Measurements from ENCODE around the gene ESAM.
A peak's percentile ranks its signal among the peaks of the same experiment; 100 is the strongest.

Gene ESAM

DNA sequence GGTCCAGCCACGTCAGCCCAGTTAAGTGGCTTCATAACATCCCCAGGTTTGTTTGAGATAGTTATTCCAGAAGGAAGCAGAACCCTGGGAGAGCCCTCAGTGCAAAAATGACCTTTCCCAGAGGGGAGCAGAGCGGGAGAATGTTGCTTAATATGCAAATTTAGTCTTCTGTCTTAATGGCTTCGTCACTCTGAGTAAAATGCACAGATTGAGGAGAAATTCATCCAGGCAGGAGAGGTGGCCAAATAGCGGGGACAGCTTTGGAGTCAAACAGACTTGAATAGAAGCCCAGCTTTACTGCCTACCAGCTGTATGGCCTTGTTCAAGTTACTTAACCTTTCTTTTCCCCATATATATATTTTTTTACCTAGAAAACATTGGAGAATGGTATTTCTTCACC, 34.6 kb downstream of the ESAM start:
- no peak for DNase-seq

DNA sequence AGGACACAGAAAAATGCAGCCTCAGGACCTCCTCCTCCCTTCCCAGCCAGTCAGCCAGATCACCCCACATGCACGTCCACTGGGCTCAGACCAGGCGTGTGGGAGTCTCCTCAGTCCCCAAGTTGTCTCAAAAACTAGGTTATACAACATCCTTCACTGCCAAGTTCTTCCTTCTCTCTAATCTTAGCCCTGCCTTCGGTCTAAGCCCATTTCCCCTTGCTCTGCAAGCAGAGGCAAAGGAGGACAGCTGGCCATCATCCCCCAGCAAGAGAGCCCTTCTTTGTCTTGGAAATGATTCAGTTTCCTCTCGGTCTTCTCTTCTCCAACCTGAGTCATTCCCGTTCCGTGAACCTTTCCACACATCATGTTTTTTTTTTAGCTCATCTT, 36.4 kb downstream of the ESAM start:
- no peak for DNase-seq

DNA sequence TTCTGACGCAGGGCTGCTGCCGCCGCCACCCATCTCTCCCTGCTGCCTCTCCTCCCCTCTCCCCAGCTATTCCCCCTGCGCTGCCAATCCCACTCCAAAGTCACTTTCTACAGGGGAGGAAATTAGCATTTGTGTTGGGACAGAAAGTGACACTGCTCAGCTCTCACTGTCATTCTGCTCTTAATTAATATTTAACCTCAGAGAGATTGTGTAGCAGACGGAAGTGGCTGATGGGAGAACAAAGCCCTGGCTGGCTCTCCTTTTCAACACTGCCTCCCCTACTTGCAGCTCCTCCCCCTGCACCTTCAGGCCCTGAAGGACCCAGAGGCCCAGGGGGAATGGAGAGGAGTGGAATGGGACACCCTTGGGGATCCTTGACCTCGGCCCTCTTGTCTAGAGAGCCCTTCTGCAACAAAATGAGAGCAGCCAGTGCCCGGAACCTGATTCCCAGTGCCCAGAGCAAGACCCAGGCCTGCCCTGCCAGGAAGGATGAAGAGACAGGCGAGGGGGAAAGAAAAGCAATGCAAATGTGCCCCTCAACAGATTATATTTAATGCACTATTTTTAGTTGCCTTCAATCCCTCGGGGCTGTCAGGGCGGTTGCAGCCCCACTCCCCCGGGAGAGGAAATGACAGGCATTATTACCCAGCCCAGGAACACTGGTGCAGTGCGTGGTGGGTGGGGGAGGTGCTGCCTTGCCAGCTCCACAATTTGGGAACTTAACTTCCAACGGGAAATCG, 36.9 kb downstream of the ESAM start:
- no peak for DNase-seq

GRCh38 chr11:124722176-124722575, 39.9 kb downstream of the ESAM start:
- DNase-seq, result no peak

GRCh38 chr11:124719534-124719933, 42.6 kb downstream of the ESAM start:
- no peak for DNase-seq

DNA sequence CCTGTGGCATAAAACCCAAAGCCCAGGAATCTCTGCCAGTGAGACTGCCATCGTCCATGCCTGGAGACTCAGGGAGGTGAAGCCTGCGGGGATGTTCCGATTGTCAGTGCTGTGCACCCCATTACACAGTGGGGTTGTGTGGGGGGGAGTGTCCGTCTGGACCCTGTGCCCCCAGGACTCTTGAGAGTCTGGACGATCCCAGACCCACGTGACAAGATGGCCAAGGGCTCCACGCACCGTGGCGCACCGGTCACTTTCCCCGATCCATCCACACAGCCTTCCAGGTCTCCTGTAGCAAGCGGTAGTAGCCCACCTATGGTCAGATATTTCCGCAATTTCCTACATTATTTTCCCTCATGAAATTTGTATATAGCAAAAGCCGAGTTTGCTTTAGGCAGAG, 43.3 kb downstream of the ESAM start:
- no peak for DNase-seq

- DNase-seq, result peak in 1 of 2 donors; percentile 34
Measured at GRCh38 chr11:124717786-124718651, 44.1 kb downstream of the ESAM start.

- no peak for DNase-seq
Measured at GRCh38 chr11:124717421-124717785, 44.7 kb downstream of the ESAM start.

GRCh38 chr11:124716591-124716990, 45.5 kb downstream of the ESAM start:
- no peak for DNase-seq

GRCh38 chr11:124712392-124712791, 49.7 kb downstream of the ESAM start:
- no peak for DNase-seq

DNA sequence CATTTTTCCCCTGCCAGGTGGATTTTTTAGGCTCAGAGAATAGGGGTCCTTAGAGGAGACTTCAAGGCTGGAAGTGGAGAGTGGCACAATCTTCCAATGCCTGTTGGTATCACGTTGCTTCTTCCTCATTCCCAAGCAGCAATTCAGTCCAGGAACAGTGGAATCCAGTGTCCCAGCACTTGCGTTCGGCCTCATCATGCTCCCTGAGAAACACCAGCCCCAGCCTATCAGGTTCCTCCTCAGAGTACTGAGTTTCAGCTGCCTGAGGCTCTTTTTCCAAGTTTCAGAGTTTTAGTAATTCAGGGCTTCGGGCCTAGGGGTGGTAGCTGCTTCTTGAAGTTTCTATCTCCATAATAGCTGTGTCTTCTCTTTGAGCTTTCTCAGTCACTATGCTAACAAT, 54.3 kb downstream of the ESAM start:
- DNase-seq, result no peak
